T-helper 1 cell treated with Interleukin-12 subunit alpha and Interleukin-12 subunit beta and Interleukin-4 antibody, amounts not matched to agents 30 μg/mL and 1 μg/mL, for 36 hours (primary cell): ENCODE results near the gene PIGZ.

ENCODE experiments used
- H3K27ac Mint-ChIP-seq: one replicate; pipeline ENCODE4 v1.8.0; 2021; ENCODE audit warnings: mild to moderate bottlenecking, mixed read lengths
- H3K27me3 Mint-ChIP-seq: one replicate; pipeline ENCODE4 v1.8.0; 2021; ENCODE audit warnings: low read depth, mixed read lengths
- H3K36me3 Mint-ChIP-seq: one replicate; pipeline ENCODE4 v1.8.0; 2021; ENCODE audit warnings: low read depth, mixed read lengths
- H3K4me1 Mint-ChIP-seq: one replicate; pipeline ENCODE4 v1.8.0; 2021; ENCODE audit warnings: low read depth, mixed read lengths
- H3K4me3 Mint-ChIP-seq: one replicate; pipeline ENCODE4 v1.8.0; 2021; ENCODE audit warnings: mild to moderate bottlenecking, moderate library complexity, mixed read lengths
- H3K9me3 Mint-ChIP-seq: one replicate; pipeline ENCODE4 v1.8.0; 2021; ENCODE audit warnings: mixed read lengths

Gene PIGZ

GRCh38 chr3:196968233-196969133 is at the start of gene PIGZ:
TSS of gene PIGZ (minus strand) at chr3:196968833. CDS start at chr3:196952031, 16,802 bp downstream.
- H3K27me3 Mint-ChIP-seq: peaks cover 12% of the 10 kb centered on the region
- no peaks in the 10 kb centered on the region for H3K9me3 Mint-ChIP-seq
- peak within 1 kb of the TSS; percentile 68 for H3K27ac Mint-ChIP-seq
- H3K4me3 Mint-ChIP-seq: peak within 1 kb of the TSS; percentile 82
- H3K36me3 Mint-ChIP-seq: peaks cover 2% of the 10 kb centered on the region
- peaks cover 14% of the 10 kb centered on the region for H3K4me1 Mint-ChIP-seq

GRCh38 chr3:197017003-197017402 is 48.4 kb upstream of the PIGZ start:
- no peak overlapping the region for H3K27ac Mint-ChIP-seq
- no peaks in the 10 kb centered on the region for H3K36me3 Mint-ChIP-seq
- H3K9me3 Mint-ChIP-seq: no peaks in the 10 kb centered on the region
- no peaks in the 10 kb centered on the region for H3K27me3 Mint-ChIP-seq
- H3K4me1 Mint-ChIP-seq: no peaks in the 10 kb centered on the region
- H3K4me3 Mint-ChIP-seq: no peak overlapping the region

GRCh38 chr3:197015790-197016736 is 47.4 kb upstream of the PIGZ start:
- H3K9me3 Mint-ChIP-seq: no peaks in the 10 kb centered on the region
- no peaks in the 10 kb centered on the region for H3K36me3 Mint-ChIP-seq
- no peak overlapping the region for H3K4me3 Mint-ChIP-seq
- no peaks in the 10 kb centered on the region for H3K27me3 Mint-ChIP-seq
- no peaks in the 10 kb centered on the region for H3K4me1 Mint-ChIP-seq
- H3K27ac Mint-ChIP-seq: no peak overlapping the region

GRCh38 chr3:197014942-197015575 is 46.4 kb upstream of the PIGZ start:
- no peaks in the 10 kb centered on the region for H3K36me3 Mint-ChIP-seq
- no peaks in the 10 kb centered on the region for H3K27me3 Mint-ChIP-seq
- no peak overlapping the region for H3K4me3 Mint-ChIP-seq
- no peaks in the 10 kb centered on the region for H3K4me1 Mint-ChIP-seq
- no peaks in the 10 kb centered on the region for H3K9me3 Mint-ChIP-seq
- no peak overlapping the region for H3K27ac Mint-ChIP-seq

GRCh38 chr3:197014024-197014423 is 45.4 kb upstream of the PIGZ start:
- no peaks in the 10 kb centered on the region for H3K9me3 Mint-ChIP-seq
- H3K4me3 Mint-ChIP-seq: no peak overlapping the region
- H3K27me3 Mint-ChIP-seq: no peaks in the 10 kb centered on the region
- H3K4me1 Mint-ChIP-seq: no peaks in the 10 kb centered on the region
- no peaks in the 10 kb centered on the region for H3K36me3 Mint-ChIP-seq
- H3K27ac Mint-ChIP-seq: no peak overlapping the region

- Mint-ChIP-seq H3K27ac (no peak overlapping the region), H3K4me3 (no peak overlapping the region), H3K36me3 (no peaks in the 10 kb centered on the region), H3K27me3 (no peaks in the 10 kb centered on the region), H3K9me3 (no peaks in the 10 kb centered on the region), H3K4me1 (no peaks in the 10 kb centered on the region)
These were observed 43.9 kb upstream of the PIGZ start for GRCh38 chr3:197012540-197012883.

- H3K27ac Mint-ChIP-seq: no peak overlapping the region
- H3K36me3 Mint-ChIP-seq: no peaks in the 10 kb centered on the region
- H3K4me1 Mint-ChIP-seq: no peaks in the 10 kb centered on the region
- no peaks in the 10 kb centered on the region for H3K27me3 Mint-ChIP-seq
- H3K9me3 Mint-ChIP-seq: no peaks in the 10 kb centered on the region
- no peak overlapping the region for H3K4me3 Mint-ChIP-seq
These were observed 43.3 kb upstream of the PIGZ start for GRCh38 chr3:197011780-197012539.

GRCh38 chr3:197010556-197011351 is 42.1 kb upstream of the PIGZ start:
- no peaks in the 10 kb centered on the region for H3K4me1 Mint-ChIP-seq
- no peak overlapping the region for H3K4me3 Mint-ChIP-seq
- H3K9me3 Mint-ChIP-seq: no peaks in the 10 kb centered on the region
- no peak overlapping the region for H3K27ac Mint-ChIP-seq
- no peaks in the 10 kb centered on the region for H3K27me3 Mint-ChIP-seq
- no peaks in the 10 kb centered on the region for H3K36me3 Mint-ChIP-seq

GRCh38 chr3:197009532-197010019 is 40.9 kb upstream of the PIGZ start:
- Mint-ChIP-seq H3K4me1 (peaks cover 3% of the 10 kb centered on the region), H3K9me3 (no peaks in the 10 kb centered on the region), H3K36me3 (peaks cover 2% of the 10 kb centered on the region), H3K27me3 (peaks cover under 1% of the 10 kb centered on the region), H3K27ac (no peak overlapping the region), H3K4me3 (no peak overlapping the region)

GRCh38 chr3:197008436-197009209 is 40.0 kb upstream of the PIGZ start:
- no peak overlapping the region for H3K27ac Mint-ChIP-seq
- H3K9me3 Mint-ChIP-seq: no peaks in the 10 kb centered on the region
- H3K4me3 Mint-ChIP-seq: no peak overlapping the region
- H3K36me3 Mint-ChIP-seq: peaks cover 2% of the 10 kb centered on the region
- H3K4me1 Mint-ChIP-seq: peaks cover 11% of the 10 kb centered on the region
- peaks cover 4% of the 10 kb centered on the region for H3K27me3 Mint-ChIP-seq

- H3K4me1 Mint-ChIP-seq: peaks cover 11% of the 10 kb centered on the region
- H3K4me3 Mint-ChIP-seq: no peak overlapping the region
- H3K27me3 Mint-ChIP-seq: peaks cover 4% of the 10 kb centered on the region
- no peak overlapping the region for H3K27ac Mint-ChIP-seq
- no peaks in the 10 kb centered on the region for H3K9me3 Mint-ChIP-seq
- H3K36me3 Mint-ChIP-seq: peaks cover 2% of the 10 kb centered on the region
These were observed 39.3 kb upstream of the PIGZ start for GRCh38 chr3:197007953-197008352.

- H3K27ac Mint-ChIP-seq: no peak overlapping the region
- H3K4me1 Mint-ChIP-seq: peaks cover 11% of the 10 kb centered on the region
- H3K27me3 Mint-ChIP-seq: peaks cover 4% of the 10 kb centered on the region
- H3K36me3 Mint-ChIP-seq: peaks cover 2% of the 10 kb centered on the region
- no peaks in the 10 kb centered on the region for H3K9me3 Mint-ChIP-seq
- H3K4me3 Mint-ChIP-seq: no peak overlapping the region
These were observed 38.8 kb upstream of the PIGZ start for GRCh38 chr3:197007296-197007940.
